OCI-LY7 (cell line): Measurements from ENCODE around the gene VIPR1.

ENCODE experiments used
- CTCF ChIP-seq: fragments of 200-600 bp; sonication (generic); conservative IDR thresholded peaks from 2 replicates; pipeline ENCODE4 v1.5.1; 2014; ENCODE audit warnings: mild to moderate bottlenecking, antibody characterized with exemption, low read length, moderate library complexity, mixed read lengths
- EZH2phosphoT487 ChIP-seq: fragments of 200-600 bp; sonication (generic); IDR thresholded peaks from 2 replicates; pipeline ENCODE4 v1.6.1; 2018; ENCODE audit warnings: low read depth, borderline replicate concordance, mild to moderate bottlenecking, mixed run types, antibody characterized with exemption, low read length, moderate library complexity, mixed read lengths

GRCh38 chr3:42497009-42497731 is 5.3 kb upstream of the VIPR1 start:
- TF ChIP-seq CTCF (no peak), EZH2phosphoT487 (no peak)
